ENCODE measurements around the gene TRIM47. TPM values are rescaled to one million over a fixed set of nuclear protein-coding genes. Genes with fewer than 3 reads are reported as not detected.
A peak's percentile ranks its signal among the peaks of the same experiment; 100 is the strongest.
"Not testable (repeated sequence)": the region's sequence is repeated elsewhere in the genome, so short reads cannot be mapped to it uniquely, and the experiment has no call there.

TRIM47 gene
- total RNA-seq, 1 experiment from 2014 or later: 14.1 TPM

GRCh38 chr17:75888484-75888883 is 10.1 kb upstream of the TRIM47 start:
- DNase-seq: peak; percentile 47
- H3K4me3 ChIP-seq (ENCODE audit: insufficient read depth, low read depth, low read length): no peak overlapping the region
- H3K36me3 ChIP-seq (replicated peaks; ENCODE audit: control insufficient read depth, insufficient read depth, low read length): peaks cover 7% of the 10 kb centered on the region
- H3K27me3 ChIP-seq (ENCODE audit: control insufficient read depth, insufficient read depth, low read length): no peaks in the 10 kb centered on the region

- not testable (repeated sequence) for H3K4me3 ChIP-seq (ENCODE audit: insufficient read depth, low read depth, low read length); H3K27me3 ChIP-seq (ENCODE audit: control insufficient read depth, insufficient read depth, low read length); DNase-seq; H3K36me3 ChIP-seq (replicated peaks; ENCODE audit: control insufficient read depth, insufficient read depth, low read length)
Measured at GRCh38 chr17:75885860-75886259, 7.5 kb upstream of the TRIM47 start.

- no peak for DNase-seq
- H3K27me3 ChIP-seq (ENCODE audit: control insufficient read depth, insufficient read depth, low read length): no peaks in the 10 kb centered on the region; the same call in 1 of the 2 replicates
- H3K36me3 ChIP-seq (replicated peaks; ENCODE audit: control insufficient read depth, insufficient read depth, low read length): peaks cover 2% of the 10 kb centered on the region
- no peak overlapping the region for H3K4me3 ChIP-seq (ENCODE audit: insufficient read depth, low read depth, low read length)
Measured at GRCh38 chr17:75885431-75885830, 7.0 kb upstream of the TRIM47 start.

- H3K4me3 ChIP-seq (ENCODE audit: insufficient read depth, low read depth, low read length): no peak overlapping the region
- DNase-seq: peak; percentile 29
- peaks cover 20% of the 10 kb centered on the region for H3K27me3 ChIP-seq (ENCODE audit: control insufficient read depth, insufficient read depth, low read length)
- no peaks in the 10 kb centered on the region for H3K36me3 ChIP-seq (replicated peaks; ENCODE audit: control insufficient read depth, insufficient read depth, low read length)
Measured at GRCh38 chr17:75881678-75882454, 3.5 kb upstream of the TRIM47 start.

GRCh38 chr17:75880266-75880665 is 1.9 kb upstream of the TRIM47 start:
- H3K36me3 ChIP-seq (replicated peaks; ENCODE audit: control insufficient read depth, insufficient read depth, low read length): no peaks in the 10 kb centered on the region
- no peak overlapping the region for H3K4me3 ChIP-seq (ENCODE audit: insufficient read depth, low read depth, low read length)
- H3K27me3 ChIP-seq (ENCODE audit: control insufficient read depth, insufficient read depth, low read length): peaks cover 23% of the 10 kb centered on the region
- DNase-seq: no peak

- peak; percentile 92 for DNase-seq
Measured at GRCh38 chr17:75877752-75878173, 618 bp downstream of the TRIM47 start.

GRCh38 chr17:75876938-75877751 is 1.2 kb downstream of the TRIM47 start:
- H3K27me3 ChIP-seq (ENCODE audit: control insufficient read depth, insufficient read depth, low read length): peaks cover 23% of the 10 kb centered on the region
- H3K4me3 ChIP-seq (ENCODE audit: insufficient read depth, low read depth, low read length): peak overlapping the region; percentile 65
- DNase-seq: peak; percentile 84
- no peaks in the 10 kb centered on the region for H3K36me3 ChIP-seq (replicated peaks; ENCODE audit: control insufficient read depth, insufficient read depth, low read length)

More at GRCh38 chr17:75877752-75878173, 618 bp downstream of the TRIM47 start:
- H3K4me3 ChIP-seq (ENCODE audit: insufficient read depth, low read depth, low read length): peak overlapping the region; percentile 65
- H3K27me3 ChIP-seq (ENCODE audit: control insufficient read depth, insufficient read depth, low read length): peaks cover 23% of the 10 kb centered on the region
- H3K36me3 ChIP-seq (replicated peaks; ENCODE audit: control insufficient read depth, insufficient read depth, low read length): no peaks in the 10 kb centered on the region

GRCh38 chr17:75876190-75876937 is 2.0 kb downstream of the TRIM47 start:
- Histone ChIP-seq H3K36me3 (replicated peaks; ENCODE audit: control insufficient read depth, insufficient read depth, low read length) (no peaks in the 10 kb centered on the region), H3K4me3 (ENCODE audit: insufficient read depth, low read depth, low read length) (no peak overlapping the region; the same call in none of the 2 replicates), H3K27me3 (ENCODE audit: control insufficient read depth, insufficient read depth, low read length) (peaks cover 23% of the 10 kb centered on the region)
- DNase-seq: peak; percentile 92

GRCh38 chr17:75875940-75876189 is 2.5 kb downstream of the TRIM47 start:
- Histone ChIP-seq H3K4me3 (ENCODE audit: insufficient read depth, low read depth, low read length) (no peak overlapping the region), H3K36me3 (replicated peaks; ENCODE audit: control insufficient read depth, insufficient read depth, low read length) (no peaks in the 10 kb centered on the region), H3K27me3 (ENCODE audit: control insufficient read depth, insufficient read depth, low read length) (peaks cover 23% of the 10 kb centered on the region)
- DNase-seq: no peak

GRCh38 chr17:75875182-75875939 is 3.0 kb downstream of the TRIM47 start:
- Histone ChIP-seq H3K36me3 (replicated peaks; ENCODE audit: control insufficient read depth, insufficient read depth, low read length) (no peaks in the 10 kb centered on the region), H3K27me3 (ENCODE audit: control insufficient read depth, insufficient read depth, low read length) (peaks cover 23% of the 10 kb centered on the region), H3K4me3 (ENCODE audit: insufficient read depth, low read depth, low read length) (no peak overlapping the region)
- DNase-seq: peak; percentile 44

- DNase-seq: peak; percentile 50
- H3K36me3 ChIP-seq (replicated peaks; ENCODE audit: control insufficient read depth, insufficient read depth, low read length): no peaks in the 10 kb centered on the region
- no peak overlapping the region for H3K4me3 ChIP-seq (ENCODE audit: insufficient read depth, low read depth, low read length)
- H3K27me3 ChIP-seq (ENCODE audit: control insufficient read depth, insufficient read depth, low read length): peaks cover 23% of the 10 kb centered on the region
Measured at GRCh38 chr17:75874323-75875181, 3.8 kb downstream of the TRIM47 start.

- Histone ChIP-seq H3K4me3 (ENCODE audit: insufficient read depth, low read depth, low read length) (no peak overlapping the region), H3K27me3 (ENCODE audit: control insufficient read depth, insufficient read depth, low read length) (peaks cover 21% of the 10 kb centered on the region), H3K36me3 (replicated peaks; ENCODE audit: control insufficient read depth, insufficient read depth, low read length) (no peaks in the 10 kb centered on the region)
- peak; percentile 38 for DNase-seq
Measured at GRCh38 chr17:75873587-75874322, 4.6 kb downstream of the TRIM47 start.

All from H7 (cell line).